GM12864 (cell line): ENCODE measurements around the gene NUP205.

Experiments used
- DNase-seq: peaks from one replicate; pipeline ENCODE4 v3.0.0-alpha.2; 2011; ENCODE audit warnings: low read depth
- H3K4me3 ChIP-seq: 2 replicates; pipeline ENCODE4 v1.5.1; 2011; ENCODE audit warnings: mild to moderate bottlenecking, low read depth, low read length, control low read depth
- CTCF ChIP-seq: IDR thresholded peaks from 2 replicates; pipeline ENCODE4 v1.5.1; 2011; ENCODE audit warnings: low read depth, mild to moderate bottlenecking, moderate library complexity, low read length, control low read depth, inconsistent platforms; ENCODE audit errors: missing control alignments

NUP205 gene

GRCh38 chr7:135644729-135645128 is 87.0 kb downstream of the NUP205 start:
- no peak for DNase-seq
- H3K4me3 ChIP-seq: no peak overlapping the region
- TF ChIP-seq CTCF: no peak

GRCh38 chr7:135645296-135645904 is 87.7 kb downstream of the NUP205 start:
- DNase-seq: no peak
- TF ChIP-seq CTCF: peak; percentile 61
- no peak overlapping the region for H3K4me3 ChIP-seq

GRCh38 chr7:135647755-135648154 is 90.0 kb downstream of the NUP205 start:
- no peak for DNase-seq
- no peak for TF ChIP-seq CTCF
- no peak overlapping the region for H3K4me3 ChIP-seq

GRCh38 chr7:135648235-135648634 is 90.5 kb downstream of the NUP205 start:
- no peak overlapping the region for H3K4me3 ChIP-seq
- no peak for DNase-seq
- TF ChIP-seq CTCF: no peak

GRCh38 chr7:135650831-135651573 is 93.3 kb downstream of the NUP205 start:
- no peak for DNase-seq
- no peak overlapping the region for H3K4me3 ChIP-seq
- TF ChIP-seq CTCF: no peak

- no peak overlapping the region for H3K4me3 ChIP-seq
- no peak for DNase-seq
- TF ChIP-seq CTCF: no peak
Measured at GRCh38 chr7:135653340-135654080, 95.8 kb downstream of the NUP205 start.
